Fibroblast of peridontal ligament (primary cell): ENCODE measurements around the gene CNBP.
A peak's percentile ranks its signal among the peaks of the same experiment; 100 is the strongest.
"Not testable (repeated sequence)": the region's sequence is repeated elsewhere in the genome, so short reads cannot be mapped to it uniquely, and the experiment has no call there.

Experiments used
- DNase-seq: peaks from one replicate; pipeline ENCODE4 v3.0.0-alpha.2; 2010; ENCODE audit errors: extremely low read depth

CNBP gene

GRCh38 chr3:129184784-129185542 is 1.3 kb upstream of the CNBP start:
- DNase-seq: not testable (repeated sequence)

- no peak for DNase-seq
Measured at GRCh38 chr3:129184396-129184657, 631 bp upstream of the CNBP start.

- peak; percentile 59 for DNase-seq
Measured at GRCh38 chr3:129182390-129183185, 1.1 kb downstream of the CNBP start.

DNA sequence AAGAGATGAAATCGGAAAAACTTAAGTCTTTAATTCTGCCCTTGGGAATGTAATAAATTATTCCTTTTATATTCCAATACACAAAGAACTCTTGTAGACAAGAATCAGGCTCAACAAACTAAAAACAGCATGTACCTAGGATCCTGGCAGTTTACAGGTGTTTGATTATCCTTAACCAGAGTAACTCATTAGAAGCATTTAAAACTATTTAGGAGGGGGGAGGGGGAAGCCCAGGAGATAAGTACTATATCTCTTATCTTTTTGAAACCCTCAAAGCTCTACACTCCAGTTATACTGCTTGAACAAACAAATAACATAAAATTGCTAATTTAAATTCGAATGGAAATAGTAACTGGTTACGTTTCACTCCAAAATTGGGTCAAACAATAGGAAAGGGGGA is 1.9 kb downstream of the CNBP start:
- DNase-seq: no peak

DNA sequence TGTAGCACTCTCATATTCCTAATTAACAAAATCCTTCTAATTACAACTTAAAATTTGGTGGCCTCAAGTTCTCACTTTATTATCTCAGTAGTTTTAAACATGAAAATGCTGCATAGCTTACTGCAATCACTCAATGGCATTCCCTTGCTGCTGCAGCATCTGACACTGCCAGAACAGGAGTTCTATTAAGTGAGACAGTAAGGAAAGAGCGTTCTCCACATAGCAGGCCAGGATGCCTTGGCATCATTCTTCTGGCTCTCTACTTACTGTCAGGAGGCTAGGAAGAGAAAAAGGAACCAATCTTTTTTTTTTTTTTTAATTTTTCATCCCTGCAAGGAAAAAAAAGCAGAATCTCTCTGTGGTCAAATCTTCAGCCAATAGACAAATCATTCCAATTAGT is 3.2 kb downstream of the CNBP start:
- DNase-seq: no peak

DNA sequence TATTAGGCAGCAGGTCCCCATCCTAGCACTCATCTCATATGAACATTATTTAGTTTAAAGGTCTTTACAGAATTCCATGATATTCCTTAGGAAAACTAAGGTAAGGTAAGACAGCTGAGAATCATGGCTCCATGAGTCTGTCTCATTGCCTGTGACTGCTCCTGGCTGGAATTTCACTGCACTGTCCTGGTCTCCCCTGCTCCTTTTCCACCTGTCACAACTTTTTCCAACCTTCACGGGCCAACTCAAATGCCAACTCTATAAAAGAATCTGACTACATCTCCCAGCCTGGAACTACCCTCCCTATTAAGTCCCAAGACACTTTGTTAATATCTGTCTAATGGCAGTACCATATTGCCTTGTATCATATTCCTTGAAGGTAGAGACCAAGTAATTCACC is 7.6 kb downstream of the CNBP start:
- DNase-seq: no peak

GRCh38 chr3:129173725-129174124 is 10.0 kb downstream of the CNBP start:
- no peak for DNase-seq

DNA sequence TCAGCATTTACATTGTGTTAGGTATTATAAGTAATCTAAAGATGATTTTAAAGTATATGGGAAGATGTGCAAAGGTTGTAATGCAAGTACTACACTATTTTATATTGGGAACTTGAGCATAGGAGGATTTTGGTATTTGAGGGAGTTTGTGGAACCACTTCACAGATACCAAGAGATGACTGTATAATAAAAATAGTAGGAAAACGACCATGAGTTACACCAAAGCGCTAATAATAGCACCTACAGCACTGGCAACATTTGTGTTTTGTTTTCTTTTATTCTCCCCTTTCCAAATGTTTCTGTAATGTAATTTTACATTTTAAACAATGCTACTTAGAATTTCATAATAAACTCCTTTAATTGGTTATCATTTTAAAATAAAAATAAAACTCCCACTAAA is 10.5 kb downstream of the CNBP start:
- DNase-seq: no peak

- no peak for DNase-seq
Measured at GRCh38 chr3:129166579-129167332, 16.9 kb downstream of the CNBP start.

DNA sequence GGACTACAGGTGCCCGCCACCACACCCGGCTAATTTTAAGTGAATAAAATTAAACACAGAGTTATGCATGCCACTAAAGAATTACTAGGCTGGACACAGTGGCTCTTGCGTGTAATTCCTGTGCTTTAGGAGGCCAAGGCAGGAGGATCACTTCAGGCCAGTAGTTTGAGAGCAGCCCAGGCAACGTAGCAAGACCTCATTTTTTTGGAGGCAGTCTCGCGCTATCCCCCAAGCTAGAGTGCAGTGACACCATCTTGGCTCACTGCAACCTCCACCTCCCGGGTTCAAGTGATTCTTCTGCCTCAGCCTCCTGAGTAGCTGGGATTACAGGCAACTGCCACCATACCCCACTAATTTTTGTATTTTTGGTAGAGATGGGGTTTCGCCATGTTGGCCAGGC is 18.1 kb downstream of the CNBP start:
- not testable (repeated sequence) for DNase-seq

DNA sequence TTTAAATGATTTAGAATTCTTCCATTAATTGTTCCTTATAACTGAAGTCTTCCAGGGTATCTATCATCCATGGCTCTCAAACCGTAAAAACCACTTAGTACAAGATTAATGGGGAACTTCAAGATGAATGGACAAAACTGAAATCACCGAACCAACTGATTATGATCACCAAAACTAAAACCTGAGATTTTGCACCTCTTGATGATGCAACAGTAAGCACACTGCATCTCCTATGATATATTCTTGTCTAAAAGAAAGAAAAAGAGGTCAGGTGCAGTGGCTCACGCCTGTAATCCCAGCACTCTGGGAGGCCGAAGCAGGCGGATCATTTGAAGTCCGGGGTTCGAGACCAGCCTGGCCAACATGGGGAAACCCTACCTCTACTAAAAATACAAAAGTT is 19.2 kb downstream of the CNBP start:
- DNase-seq: no peak

DNA sequence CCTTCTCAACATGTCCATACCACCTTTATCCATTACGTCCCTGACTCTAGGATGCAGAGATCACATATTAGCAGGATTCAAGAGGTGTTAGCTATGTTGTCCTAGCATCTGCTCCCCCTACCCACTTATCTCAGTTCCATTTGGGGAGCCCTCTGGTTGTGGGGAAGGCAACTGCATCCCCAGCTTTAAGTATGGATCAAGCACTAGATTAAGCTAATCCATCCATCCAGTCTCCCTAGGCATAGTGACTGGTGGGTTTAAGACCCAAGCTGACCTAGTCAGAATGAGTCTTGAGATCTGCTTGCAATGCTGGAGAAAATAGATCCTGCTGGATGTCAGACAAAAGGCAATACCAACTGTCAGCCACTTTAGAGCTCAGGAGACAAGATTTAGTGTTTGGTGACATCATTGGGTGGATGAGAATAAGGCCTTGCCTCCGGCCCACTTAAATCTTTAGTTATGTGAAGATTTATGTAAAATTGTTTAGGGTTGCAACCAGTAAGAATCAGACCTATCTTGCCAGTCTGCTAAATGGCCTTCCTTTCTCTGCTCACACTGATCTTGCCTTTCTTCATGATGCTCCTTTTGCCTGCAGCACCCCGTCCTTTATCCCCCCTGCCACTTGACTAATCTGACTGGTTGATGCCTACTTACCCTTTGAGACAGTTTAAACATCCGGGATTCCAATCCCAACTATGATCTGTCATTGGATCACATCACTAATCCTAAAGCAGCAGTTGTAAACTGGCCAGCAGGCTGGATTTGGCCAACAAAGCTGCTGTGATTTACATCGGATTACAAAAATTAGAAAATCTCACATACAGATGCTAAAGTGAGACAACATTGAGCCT is 20.7 kb downstream of the CNBP start:
- DNase-seq: no peak

GRCh38 chr3:129161860-129162271 is 21.8 kb downstream of the CNBP start:
- DNase-seq: no peak

DNA sequence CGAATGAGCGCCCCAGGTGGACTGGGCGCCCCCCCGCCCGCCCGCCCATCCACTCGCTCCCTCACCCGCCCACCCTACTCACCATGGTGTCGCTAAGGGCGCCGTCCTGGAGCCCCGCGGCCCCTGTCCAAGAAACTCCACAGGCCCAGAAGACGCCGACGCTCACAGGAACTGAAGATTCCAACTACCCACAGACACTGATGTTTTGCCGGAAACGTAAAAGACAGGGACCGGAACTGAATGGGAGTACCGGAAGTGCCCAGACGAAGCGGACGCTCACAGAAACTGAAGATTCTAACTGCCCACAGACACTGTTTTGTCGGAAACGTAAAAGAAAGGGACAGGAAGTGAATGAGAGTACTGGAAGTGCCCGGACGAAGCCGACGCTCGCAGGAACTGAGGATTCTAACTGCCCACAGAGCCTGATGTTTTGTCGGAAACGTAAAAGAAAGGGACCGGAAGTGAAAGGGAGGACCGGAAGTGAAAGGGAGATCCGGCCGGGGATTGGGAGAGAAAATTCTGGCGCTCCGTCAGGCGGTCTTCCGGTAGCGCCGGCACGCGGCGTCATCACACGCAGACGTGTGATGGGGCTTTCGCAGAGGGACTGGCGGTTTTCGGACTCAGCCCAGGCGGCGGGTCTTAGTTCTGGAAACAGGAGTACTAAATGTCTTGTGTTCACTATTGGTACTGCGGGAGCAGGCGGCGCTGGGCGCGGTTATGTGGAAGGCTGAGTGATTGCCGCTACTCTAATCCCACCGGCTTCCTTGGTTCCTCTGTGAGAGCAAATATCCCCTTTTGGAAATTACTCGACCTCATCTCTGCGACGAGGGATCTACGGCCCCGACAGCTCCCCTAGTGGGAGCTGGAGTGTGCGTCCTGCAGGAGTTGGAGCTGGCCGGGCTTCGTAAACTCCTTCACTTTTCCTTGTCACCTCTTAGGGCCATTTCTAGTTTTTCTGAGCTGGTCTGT is 22.5 kb downstream of the CNBP start, which contains the start of gene ISY1:
Gene ISY1, minus strand, starts transcription at position 173 of the 969 bp plus-strand sequence. Its CDS starts 88 bp downstream, at position 85.
- DNase-seq: peak; percentile 98

- no peak for DNase-seq
Measured at GRCh38 chr3:129144786-129145185, 38.9 kb downstream of the CNBP start.

DNA sequence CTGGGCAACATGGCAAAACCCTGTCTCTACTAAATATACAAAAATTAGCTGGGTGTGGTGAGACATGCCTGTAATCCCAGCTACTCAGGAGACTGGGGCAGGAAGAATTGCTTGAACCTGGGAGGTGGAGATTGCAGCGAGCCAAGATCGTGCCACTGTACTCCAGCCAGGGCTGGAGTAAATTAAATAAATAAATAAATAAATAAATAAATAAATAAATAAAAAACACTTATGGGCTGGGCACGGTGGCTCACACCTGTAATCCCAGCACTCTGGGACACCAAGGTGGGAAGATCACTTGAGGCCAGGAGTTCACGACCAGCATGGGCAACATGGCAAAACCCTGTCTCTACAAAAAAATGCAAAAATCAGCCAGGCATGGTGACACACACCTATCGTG is 42.7 kb downstream of the CNBP start:
- DNase-seq: not testable (repeated sequence)

- no peak for DNase-seq
Measured at GRCh38 chr3:129139911-129140310, 43.8 kb downstream of the CNBP start.

DNA sequence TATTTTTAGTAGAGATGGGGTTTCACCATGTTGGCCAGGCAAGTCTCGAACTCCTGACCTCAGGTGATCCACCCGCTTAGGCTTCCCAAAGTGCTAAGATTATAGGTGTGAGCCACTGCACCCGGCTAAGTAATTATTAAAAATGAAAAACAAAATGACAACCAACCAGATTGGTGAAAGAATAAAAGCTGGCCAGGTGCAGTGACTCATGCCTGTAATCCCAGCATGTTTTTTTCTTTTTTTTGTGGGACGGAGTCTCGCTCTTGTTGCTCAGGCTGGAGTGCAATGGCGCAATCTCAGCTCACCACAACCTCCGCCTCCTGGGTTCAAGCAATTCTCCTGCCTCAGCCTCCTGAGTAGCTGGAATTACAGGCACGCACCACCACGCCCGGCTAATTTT is 47.4 kb downstream of the CNBP start:
- not testable (repeated sequence) for DNase-seq

- no peak for DNase-seq
Measured at GRCh38 chr3:129132097-129132866, 51.4 kb downstream of the CNBP start.
